ENCODE results near the gene CSRNP3. TPM values are rescaled to one million over a fixed set of nuclear protein-coding genes. Genes with fewer than 3 reads are reported as not detected.

The CSRNP3 gene
- total and polyA plus RNA-seq, 10 donors = 0.30 to 7.4 (median 3.4) TPM

DNA sequence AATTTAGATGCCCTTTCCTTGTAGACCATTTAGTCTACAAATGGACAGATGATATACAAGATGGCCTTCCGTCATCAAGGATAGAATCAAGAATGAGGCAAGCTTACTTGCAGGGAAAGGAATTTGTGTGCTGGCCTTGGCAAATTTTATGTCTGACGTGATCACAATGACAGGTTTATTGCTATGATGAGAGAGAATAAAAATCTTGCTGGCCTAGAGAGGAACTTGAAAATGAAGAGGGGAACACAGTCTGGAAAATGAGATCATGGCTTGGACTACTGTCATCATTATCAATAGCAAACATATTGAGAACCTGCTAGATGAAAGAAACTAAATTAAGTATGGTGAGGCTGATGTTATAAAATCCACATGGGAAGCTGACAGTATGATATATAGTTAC, 66.0 kb downstream of the CSRNP3 start:
- H3K9me3 ChIP-seq = no peaks in the 10 kb centered on the region
- TF ChIP-seq, protein P1, sequence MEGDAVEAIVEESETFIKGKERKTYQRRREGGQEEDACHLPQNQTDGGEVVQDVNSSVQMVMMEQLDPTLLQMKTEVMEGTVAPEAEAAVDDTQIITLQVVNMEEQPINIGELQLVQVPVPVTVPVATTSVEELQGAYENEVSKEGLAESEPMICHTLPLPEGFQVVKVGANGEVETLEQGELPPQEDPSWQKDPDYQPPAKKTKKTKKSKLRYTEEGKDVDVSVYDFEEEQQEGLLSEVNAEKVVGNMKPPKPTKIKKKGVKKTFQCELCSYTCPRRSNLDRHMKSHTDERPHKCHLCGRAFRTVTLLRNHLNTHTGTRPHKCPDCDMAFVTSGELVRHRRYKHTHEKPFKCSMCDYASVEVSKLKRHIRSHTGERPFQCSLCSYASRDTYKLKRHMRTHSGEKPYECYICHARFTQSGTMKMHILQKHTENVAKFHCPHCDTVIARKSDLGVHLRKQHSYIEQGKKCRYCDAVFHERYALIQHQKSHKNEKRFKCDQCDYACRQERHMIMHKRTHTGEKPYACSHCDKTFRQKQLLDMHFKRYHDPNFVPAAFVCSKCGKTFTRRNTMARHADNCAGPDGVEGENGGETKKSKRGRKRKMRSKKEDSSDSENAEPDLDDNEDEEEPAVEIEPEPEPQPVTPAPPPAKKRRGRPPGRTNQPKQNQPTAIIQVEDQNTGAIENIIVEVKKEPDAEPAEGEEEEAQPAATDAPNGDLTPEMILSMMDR (IDR thresholded peaks at IDR 0.05 in 8 of 11, conservative IDR thresholded peaks at IDR 0.05 in 3 of 11) = no peak
- TF ChIP-seq POLR2AphosphoS5 (IDR thresholded peaks at IDR 0.05) (no peak), POLR2A (IDR thresholded peaks at IDR 0.05) (no peak)
- H3K4me3 ChIP-seq = no peak overlapping the region
- H3K4me1 ChIP-seq = peaks cover 0 to 5% (median 0%) of the 10 kb centered on the region in 6 donors
- WGBS, 5 donors = 51 to 83% (median 81%) methylated on average over 2 of the region's 2 CpGs
- no peaks in the 10 kb centered on the region for H3K36me3 ChIP-seq
- H3K27ac ChIP-seq = no peak overlapping the region
- DNase-seq = no peak
- no peaks in the 10 kb centered on the region for H3K27me3 ChIP-seq (replicated peaks in 1 of 7)
- intact Hi-C loops (cut with DNase I; ENCODE audit: low total_unique reads) = no loop called here

- 42 to 60% (median 49%) methylated on average over 3 of the region's 3 CpGs for WGBS, 5 donors
- Histone ChIP-seq H3K4me1 (peaks cover 0 to 5% (median 0%) of the 10 kb centered on the region in 6 donors), H3K27me3 (replicated peaks in 1 of 7) (no peaks in the 10 kb centered on the region), H3K36me3 (no peaks in the 10 kb centered on the region), H3K4me3 (no peak overlapping the region), H3K9me3 (no peaks in the 10 kb centered on the region), H3K27ac (peak overlapping the region in 1 of 8 donors; percentile 9)
- intact Hi-C loops (cut with DNase I; ENCODE audit: low total_unique reads) = no loop called here
- no peak for TF ChIP-seq POLR2AphosphoS5 (IDR thresholded peaks at IDR 0.05)
- no peak for TF ChIP-seq POLR2A (IDR thresholded peaks at IDR 0.05)
- TF ChIP-seq, protein P1 (IDR thresholded peaks at IDR 0.05 in 8 of 11, conservative IDR thresholded peaks at IDR 0.05 in 3 of 11) = no peak
- no peak for DNase-seq
These were observed 67.5 kb downstream of the CSRNP3 start for GRCh38 chr2:165536851-165537499.

DNA sequence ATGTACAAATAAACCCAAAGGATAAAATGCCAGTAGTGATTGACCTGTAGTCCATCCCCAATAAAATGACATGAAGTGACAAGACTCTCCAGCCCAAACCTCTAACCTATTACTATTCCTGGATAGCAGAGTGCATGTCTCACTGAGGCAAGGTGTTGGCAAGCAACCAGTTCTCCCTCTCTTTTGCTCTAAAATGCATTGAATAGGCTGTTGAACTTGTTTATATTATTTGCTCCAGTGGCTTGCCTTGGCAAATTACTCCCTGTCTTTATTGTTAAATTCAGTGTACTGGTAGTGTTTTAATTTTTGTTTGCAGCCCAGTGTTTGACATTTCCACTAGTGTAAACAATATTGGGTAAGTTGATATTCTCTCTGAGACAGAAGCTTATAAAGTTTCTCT, 70.5 kb downstream of the CSRNP3 start:
- no peak for DNase-seq
- Histone ChIP-seq H3K27me3 (replicated peaks in 1 of 7) (no peaks in the 10 kb centered on the region), H3K9me3 (no peaks in the 10 kb centered on the region), H3K4me1 (peaks cover 0 to 5% (median 0%) of the 10 kb centered on the region in 6 donors), H3K36me3 (no peaks in the 10 kb centered on the region), H3K4me3 (no peak overlapping the region), H3K27ac (no peak overlapping the region)
- TF ChIP-seq, protein P1 (IDR thresholded peaks at IDR 0.05 in 8 of 11, conservative IDR thresholded peaks at IDR 0.05 in 3 of 11) = no peak
- no peak for TF ChIP-seq POLR2A (IDR thresholded peaks at IDR 0.05)
- TF ChIP-seq POLR2AphosphoS5 (IDR thresholded peaks at IDR 0.05) = no peak
- intact Hi-C loops (cut with DNase I; ENCODE audit: low total_unique reads) = no loop called here

DNA sequence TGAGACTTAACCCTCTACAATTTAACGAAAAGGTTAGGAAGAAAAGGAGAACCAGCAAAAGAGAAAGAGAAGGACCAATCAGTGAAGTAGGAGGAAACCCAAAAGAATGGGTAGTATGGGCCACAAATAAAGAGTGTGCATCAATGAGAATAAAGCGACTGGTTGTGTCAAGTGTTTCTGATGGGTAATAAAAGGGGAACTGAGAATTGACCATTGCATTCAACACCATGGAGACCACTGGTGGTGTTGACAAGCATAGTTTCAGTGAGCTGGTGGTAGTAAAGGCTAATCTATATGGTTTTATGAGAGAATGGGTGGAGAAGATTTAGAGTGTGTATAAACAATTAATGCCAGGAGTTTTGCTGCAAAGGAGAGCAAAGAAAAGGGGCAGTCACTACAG, 75.4 kb downstream of the CSRNP3 start:
- DNase-seq = no peak
- H3K4me1 ChIP-seq = no peaks in the 10 kb centered on the region
- intact Hi-C loops (cut with DNase I; ENCODE audit: low total_unique reads) = no loop called here
- no peak overlapping the region for H3K4me3 ChIP-seq
- no peaks in the 10 kb centered on the region for H3K27me3 ChIP-seq (replicated peaks in 1 of 7)
- H3K9me3 ChIP-seq = no peaks in the 10 kb centered on the region
- 75 to 91% (median 85%) methylated on average over 2 of the region's 2 CpGs for WGBS, 5 donors
- TF ChIP-seq, protein P1 (IDR thresholded peaks at IDR 0.05 in 8 of 11, conservative IDR thresholded peaks at IDR 0.05 in 3 of 11) = no peak
- no peak for TF ChIP-seq POLR2A (IDR thresholded peaks at IDR 0.05)
- no peak for TF ChIP-seq POLR2AphosphoS5 (IDR thresholded peaks at IDR 0.05)
- H3K27ac ChIP-seq = no peak overlapping the region
- H3K36me3 ChIP-seq = no peaks in the 10 kb centered on the region

Data from spleen (tissue), 11 donors.